Fibroblast of skin of back (primary cell): ENCODE results near the gene NF1.

ENCODE experiments used
- DNase-seq: peaks from one replicate; pipeline ENCODE4 v3.0.0-alpha.2; 2013

Gene NF1

DNA sequence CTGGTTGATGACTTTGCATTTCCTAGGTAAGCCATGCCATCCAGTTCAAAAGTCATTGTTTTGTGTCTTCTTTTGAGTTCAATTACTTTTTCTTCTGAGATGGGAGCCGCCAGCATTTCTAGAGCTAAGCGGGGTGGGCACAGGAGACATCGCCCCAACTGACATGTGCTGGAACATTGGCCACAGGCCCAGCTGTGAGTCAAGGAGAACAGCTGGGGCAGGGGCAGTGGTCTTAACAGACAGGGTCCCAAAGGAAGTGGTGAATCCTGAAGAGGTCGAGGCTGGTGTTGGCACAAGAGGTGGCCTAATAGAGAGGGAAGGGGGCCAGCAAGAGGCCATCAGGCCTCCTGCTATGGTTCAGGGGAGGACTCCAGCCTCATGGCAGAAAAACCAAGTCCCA, 313.8 kb downstream of the NF1 start:
- no peak for DNase-seq

DNA sequence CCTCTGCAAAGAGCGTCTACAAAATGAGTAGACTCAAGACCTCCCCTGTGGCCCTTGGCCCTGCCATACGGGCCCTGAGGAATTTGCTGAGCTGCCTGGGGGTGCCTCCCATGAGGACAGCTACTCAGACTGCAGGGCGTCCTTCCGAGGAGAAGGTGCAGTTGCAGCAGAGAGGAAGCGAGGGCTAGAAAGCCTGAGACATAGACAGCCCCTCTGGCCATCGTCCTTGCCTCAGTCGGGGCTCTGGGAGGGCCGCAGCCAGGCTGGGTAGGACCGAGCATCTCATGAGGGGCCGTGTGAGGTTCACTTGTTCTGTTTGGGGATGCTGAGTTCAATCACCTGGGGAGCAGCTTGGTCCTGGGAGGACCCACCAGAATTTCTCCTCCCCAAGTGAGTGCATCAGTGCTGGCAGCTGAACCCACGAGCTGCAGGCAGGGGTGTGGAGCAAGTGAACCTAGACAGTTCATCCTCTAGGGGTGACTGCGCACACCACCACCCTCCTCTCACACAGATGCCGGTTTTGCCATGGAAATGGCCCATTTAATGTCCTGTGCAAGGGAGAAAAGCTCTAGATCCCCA, 317.0 kb downstream of the NF1 start:
- no peak for DNase-seq

DNA sequence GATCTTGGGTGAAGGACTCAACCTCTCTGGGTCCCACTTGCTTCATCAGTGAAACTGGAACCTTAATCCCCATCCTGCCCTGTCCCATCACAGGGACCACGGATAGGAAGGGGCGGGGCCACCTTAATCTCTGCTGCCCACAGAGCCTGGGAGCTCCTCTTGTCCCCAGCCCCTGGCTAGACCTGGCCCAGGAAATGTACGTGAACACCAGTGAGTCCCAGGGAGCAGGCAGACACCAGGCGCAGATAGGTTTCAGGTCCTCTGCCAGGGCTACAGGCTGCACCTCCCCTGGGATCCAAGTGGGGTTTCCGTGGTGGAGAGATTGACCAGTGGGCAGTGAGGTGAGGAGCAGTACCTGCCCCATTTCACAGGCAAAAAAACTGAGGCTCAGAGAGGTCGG, 317.7 kb downstream of the NF1 start:
- no peak for DNase-seq

DNA sequence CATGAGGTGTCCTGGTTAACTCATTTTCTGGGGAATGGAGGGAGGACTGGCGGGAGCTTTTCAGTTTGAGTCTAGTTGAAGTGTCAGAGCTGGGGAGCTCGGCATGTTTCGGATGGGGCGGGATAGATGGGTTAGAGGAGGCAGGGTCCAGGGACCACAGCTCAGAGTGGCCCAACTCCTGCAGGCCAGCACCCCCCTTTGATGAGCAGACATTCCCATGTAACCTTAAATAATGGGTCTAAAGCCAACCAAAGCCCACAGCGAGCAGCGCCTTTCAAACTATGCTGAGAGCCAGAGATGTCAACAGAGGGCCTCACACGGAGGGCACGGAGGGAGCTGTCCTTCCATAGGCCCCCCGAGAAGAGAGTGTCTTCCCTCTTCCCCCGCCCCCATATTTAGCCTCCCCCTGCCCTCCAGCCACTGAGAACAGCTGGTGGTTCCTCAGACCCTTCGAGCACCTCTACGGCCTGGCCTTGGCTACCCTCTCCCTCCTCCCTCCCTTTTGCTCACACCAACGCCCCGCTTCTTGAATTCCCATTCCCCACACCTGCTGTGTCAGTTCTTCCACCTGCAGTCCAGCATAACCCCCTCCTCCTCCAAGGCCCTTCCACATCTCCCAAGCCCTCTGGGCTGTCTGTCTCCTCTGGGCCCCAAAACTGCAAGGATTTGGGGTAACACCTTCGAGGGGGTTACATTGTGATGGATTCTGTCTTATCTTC, 318.5 kb downstream of the NF1 start:
- no peak for DNase-seq

DNA sequence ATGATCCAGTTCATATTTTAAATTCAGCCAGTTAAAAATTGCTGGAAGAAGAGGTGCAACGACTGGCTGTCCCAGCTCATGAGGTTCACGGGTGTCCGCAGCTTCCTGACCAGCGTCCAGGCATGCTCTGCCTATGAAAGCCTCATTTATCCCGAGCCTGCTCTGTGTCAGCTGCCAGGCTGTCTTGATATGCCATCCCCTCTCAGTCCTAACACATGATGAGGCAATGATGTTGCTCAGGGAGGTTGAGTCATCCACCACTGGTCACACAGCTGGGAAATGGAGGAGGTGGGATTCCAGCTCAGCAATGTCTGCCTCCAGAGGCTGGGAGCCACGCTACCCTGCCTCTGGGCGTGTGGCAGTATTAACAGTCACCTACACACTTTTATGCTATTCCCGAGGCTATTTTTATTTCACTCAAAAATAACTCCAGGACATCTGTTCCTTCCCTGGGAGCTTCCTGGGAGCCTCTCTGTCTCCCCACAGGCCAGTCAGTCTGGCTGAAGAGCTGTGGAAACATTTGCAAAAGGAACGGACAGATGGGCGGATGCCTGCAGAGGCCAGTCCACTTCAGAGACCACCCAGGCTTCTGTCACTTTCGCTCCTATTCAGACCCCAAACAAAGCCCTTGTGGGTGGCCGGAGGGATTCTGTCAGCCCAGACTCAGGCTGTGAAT, 319.2 kb downstream of the NF1 start:
- DNase-seq: peak; percentile 63

DNA sequence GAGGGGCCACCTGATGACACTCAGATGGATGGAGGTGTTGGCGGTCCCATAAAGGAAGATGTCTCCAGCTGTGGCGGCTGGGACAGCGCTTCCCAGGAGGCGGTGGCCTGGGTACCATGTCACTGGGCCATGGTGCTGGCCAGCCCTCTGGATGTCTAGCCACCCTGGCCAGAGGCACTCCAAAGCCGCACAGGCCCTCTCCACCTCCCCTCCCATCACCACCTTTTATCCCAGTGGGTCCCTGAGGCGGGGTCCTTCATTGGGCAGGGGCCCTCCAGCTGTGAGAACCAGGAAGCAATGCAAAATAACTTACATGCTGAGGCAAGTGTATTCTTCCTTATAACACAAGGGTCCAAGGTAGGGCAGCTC, 319.8 kb downstream of the NF1 start:
- DNase-seq: no peak

DNA sequence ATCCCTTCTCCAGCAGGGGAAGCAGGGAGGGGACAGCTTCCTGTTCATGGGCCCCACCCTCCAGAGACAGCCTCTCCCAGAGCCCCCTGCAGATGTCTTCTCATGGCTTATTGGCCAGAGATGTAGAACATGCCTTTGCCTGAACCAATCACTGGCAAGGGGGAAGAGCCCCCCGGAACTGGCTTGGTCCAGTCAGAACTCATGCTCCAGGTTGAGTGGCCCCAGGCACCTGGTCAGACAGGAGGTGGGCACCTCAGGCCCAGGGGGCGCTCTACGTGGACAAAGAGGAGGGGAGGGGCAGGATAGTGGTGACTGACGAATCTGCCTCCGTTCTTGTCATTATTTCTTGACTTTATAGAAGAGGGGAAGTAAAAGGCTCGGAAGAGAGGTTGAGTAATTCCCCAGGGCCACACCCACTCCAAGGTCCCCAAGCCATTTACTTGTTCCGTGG, 320.3 kb downstream of the NF1 start:
- no peak for DNase-seq

DNA sequence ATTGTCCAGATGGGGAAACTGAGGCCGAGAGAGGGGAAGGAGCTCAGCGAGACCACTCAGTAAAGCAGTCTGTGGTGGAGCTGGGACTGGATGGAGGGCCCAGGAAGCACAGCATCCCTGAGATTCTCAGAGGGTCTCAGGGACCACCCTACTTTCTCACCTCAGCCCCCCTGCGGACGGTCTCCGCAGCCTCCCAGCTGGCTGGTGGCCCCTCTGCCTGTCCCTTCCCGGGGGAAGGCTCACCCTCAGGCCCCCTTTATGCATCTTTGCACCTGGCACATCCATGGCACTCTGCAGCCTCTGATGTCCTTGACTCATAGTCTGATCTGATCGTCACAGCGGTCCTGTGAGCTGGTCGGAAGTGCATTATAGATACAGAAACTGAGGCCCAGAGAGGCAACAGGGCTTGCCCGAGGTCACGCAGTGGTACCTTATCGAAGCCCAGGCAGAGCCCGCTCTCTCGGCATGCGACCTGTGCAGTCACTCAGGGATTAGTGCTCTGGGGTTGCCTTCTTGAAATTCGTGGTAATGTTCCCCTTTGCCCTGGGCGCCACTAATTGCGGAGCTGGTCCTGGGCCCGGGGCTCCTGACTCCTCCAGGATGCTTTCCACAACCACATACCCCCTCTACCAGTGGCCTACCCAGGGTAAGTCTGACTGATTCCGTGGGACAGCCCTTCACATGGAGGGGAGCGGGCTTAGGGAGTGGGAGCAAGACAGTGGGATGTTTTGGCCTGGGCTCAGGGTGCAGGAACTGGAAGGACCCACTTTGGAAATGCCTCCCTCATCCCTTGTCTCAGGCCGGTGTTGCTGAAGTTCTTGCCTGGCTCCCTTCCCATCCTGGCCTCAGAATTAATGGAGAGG, 321.1 kb downstream of the NF1 start:
- DNase-seq: no peak

DNA sequence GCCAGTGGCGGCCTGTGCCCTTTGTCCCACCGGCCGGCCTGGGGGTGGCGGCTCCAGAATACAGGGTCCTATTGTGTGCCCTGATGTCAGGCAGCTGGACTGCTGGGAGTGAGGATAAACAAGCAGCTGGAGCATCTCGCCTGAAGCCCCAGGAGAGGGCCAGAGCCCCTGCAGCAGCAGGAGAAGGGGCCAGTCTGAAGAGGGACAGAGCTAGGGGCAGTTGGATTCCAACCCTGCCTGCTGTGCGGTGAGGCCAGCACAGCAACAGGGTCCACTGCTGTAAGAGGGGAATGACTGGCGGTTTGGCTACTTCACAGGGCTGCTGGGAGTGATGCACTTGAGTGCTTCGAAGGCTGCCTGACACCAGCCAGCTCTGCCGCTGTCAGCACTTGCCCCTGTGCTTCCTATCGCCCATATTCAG, 321.7 kb downstream of the NF1 start:
- no peak for DNase-seq

DNA sequence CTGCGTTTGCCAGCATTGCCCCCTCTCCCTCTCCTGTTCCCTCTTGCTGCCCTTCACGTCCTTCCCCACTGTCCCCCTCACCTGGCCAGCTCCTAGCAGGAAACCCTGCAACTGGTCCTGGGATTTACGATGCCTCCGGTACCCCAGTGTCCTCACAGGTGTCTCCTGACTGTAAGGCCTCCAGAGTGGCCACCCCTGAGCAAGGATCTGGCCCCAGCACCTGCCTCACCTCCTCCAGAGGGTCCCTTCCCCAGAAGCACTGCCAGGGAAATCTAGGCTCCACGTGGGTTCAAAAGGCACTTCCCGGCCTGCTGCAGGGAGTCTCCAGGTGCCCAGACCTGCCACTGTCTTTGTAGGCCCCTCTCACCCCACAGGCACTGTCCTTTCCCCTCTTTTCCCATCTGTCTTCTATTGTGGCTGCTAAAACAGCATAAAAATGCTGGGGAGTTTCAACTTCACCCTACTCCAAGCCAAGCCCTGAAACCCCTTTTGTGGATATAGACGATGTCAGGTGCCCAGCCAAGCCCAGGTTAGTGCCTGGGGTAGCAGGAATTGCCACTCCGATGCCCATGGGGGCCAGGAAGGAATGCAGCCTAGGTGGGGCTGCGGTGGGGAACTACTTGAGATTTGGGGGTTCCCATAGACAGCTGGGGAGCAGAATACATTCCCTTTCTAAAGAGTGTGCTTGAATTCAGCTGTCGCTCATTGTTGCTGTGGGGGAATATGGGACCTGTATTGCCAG, 322.4 kb downstream of the NF1 start:
- no peak for DNase-seq

DNA sequence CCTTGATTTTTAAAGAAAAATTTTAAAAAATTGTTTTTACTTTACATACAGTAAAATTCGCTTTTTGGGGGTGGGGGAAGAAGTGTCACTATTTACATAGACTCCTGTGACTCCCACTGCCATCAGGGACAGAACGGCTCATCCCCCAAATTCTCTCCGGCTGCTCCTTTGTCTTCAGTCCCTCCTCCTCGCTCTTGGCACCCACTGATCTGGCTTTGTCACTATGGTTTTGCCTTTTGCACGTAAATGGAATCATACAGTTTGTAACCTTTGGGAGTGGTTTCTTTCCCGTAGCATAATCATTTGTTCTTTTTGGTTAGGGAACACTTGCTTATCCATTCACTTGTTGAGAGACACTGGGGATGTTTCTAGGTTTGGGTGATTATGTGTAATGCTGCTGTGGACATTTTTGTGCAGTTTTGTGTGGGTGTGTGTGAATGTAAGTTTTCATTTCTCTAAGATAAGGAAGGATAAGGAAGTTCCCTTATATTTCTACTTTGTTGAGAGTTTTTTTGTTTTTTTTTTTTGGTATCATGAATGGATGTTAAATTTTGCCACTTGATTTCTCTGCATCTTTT, 324.1 kb downstream of the NF1 start:
- DNase-seq: no peak

DNA sequence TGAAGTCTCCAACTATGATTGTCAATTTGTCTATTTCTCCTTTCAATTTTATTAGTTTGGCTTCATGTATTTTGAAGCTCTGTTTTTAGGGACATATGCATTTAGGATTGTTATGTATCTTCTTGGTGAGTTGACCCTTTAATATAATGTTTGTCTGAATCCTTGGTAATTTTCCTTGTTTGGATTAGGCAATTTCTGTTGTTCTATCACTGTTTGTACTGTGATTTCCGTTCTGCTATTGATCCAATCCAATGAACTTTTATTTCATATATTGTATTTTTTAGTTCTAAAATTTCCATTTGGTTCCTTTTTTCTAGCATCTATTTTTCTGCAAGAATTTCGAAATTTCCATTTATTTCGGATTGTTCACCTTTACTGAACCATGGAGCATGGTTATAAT, 327.7 kb downstream of the NF1 start:
- DNase-seq: no peak

DNA sequence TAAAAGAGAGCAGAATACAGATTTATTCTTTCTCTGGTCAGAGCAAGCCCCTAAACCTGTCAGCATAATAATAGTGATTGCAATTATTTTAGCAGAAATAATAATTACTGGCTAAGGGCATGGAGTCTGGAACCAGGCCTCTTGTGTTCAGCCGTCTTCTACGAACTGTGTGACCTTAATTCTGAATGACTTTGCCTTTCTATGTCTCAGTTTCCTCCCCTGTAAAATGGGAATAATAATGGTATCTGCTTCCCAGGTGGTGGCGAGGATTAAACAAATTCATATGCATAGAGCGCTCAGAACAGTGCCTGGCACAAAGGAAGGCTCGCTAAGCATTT, 330.1 kb downstream of the NF1 start:
- DNase-seq: no peak

DNA sequence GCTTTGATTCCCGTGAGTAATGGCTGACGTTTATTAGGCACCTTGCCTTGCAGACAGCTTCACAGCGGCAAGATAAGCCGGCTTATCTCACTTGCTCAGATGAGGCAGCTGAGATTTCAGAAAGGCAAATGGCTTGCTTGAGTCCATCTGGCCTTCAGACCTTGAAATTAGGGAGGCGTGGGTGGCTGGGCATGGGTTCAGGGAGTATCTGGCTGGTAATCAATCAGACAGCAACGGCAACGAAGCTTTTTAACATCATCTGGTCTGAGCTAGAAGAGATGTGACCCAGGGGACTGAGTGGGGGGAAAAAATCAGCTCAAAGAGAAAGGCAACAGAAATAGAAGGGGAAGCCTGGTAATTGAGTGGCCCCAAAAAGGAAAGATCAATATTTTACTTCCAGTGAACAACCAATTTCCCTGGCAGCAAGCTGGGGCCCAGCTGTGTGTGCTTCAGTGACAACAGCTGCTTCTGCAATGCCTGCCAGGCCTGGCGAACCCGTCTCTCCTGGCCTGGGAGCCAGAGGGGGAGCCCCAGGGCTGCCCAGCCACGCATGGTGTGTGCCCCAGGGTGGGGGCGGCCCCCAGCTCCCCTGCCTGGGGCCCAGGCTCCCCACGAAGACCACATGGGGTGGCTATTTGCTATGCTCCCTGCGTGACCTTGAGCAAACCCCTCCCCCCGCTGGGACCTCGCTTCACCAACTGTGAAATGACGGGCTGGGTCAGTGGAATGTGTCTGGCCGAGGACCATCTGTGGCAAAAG, 330.7 kb downstream of the NF1 start:
- DNase-seq: no peak
